H9 (cell line): ENCODE measurements around the gene PTGFR. TPM values are rescaled to one million over a fixed set of nuclear protein-coding genes. Genes with fewer than 3 reads are reported as not detected.

Experiments
- DNase-seq: peaks from one replicate; pipeline ENCODE4 v3.0.0-alpha.2; 2017
- H2AFZ ChIP-seq: one replicate; pipeline ENCODE4 v1.6.1; 2013; ENCODE audit warnings: mild to moderate bottlenecking, low read length, control low read depth, moderate library complexity
- H2AK5ac ChIP-seq: 2 replicates; pipeline ENCODE4 v1.6.1; 2013; ENCODE audit warnings: low read length, control low read depth, mixed read lengths; ENCODE audit not compliant: insufficient read length
- H2BK120ac ChIP-seq: one replicate; pipeline ENCODE4 v1.6.1; 2013; ENCODE audit warnings: low read depth, mild to moderate bottlenecking, low read length, control low read depth, inconsistent platforms; ENCODE audit not compliant: poor library complexity, severe bottlenecking
- H2BK12ac ChIP-seq: 2 replicates; pipeline ENCODE4 v1.6.1; 2013; ENCODE audit warnings: low read length, control low read depth, mixed read lengths, low read depth; ENCODE audit not compliant: insufficient read length
- H2BK15ac ChIP-seq: 2 replicates; pipeline ENCODE4 v1.6.1; 2013; ENCODE audit warnings: low read depth, low read length, control low read depth
- H2BK20ac ChIP-seq: one replicate; pipeline ENCODE4 v1.6.1; 2013; ENCODE audit warnings: low read depth, mild to moderate bottlenecking, low read length, control low read depth, inconsistent platforms; ENCODE audit not compliant: poor library complexity, severe bottlenecking
- H2BK5ac ChIP-seq: 2 replicates; pipeline ENCODE4 v1.6.1; 2013; ENCODE audit warnings: low read length, control low read depth, mixed read lengths; ENCODE audit not compliant: insufficient read length
- H3K14ac ChIP-seq: 2 replicates; pipeline ENCODE4 v1.6.1; 2013; ENCODE audit warnings: low read length, control low read depth; ENCODE audit not compliant: insufficient read depth
- H3K18ac ChIP-seq: 2 replicates; pipeline ENCODE4 v1.6.1; 2013; ENCODE audit warnings: low read depth, mild to moderate bottlenecking, mixed read lengths, low read length, control low read depth; ENCODE audit not compliant: insufficient read length
- H3K23ac ChIP-seq: 2 replicates; pipeline ENCODE4 v1.6.1; 2013; ENCODE audit warnings: low read length, control low read depth, mixed read lengths, low read depth; ENCODE audit not compliant: insufficient read length
- H3K23me2 ChIP-seq: 2 replicates; pipeline ENCODE4 v1.6.1; 2013; ENCODE audit warnings: low read depth, mild to moderate bottlenecking, mixed read lengths, low read length, control low read depth; ENCODE audit not compliant: insufficient read length, poor library complexity, severe bottlenecking
- H3K27ac ChIP-seq: 2 replicates; pipeline ENCODE4 v1.5.1; 2013; ENCODE audit warnings: low read length, control low read depth, mixed read lengths, low read depth; ENCODE audit not compliant: insufficient read length
- H3K27me3 ChIP-seq: 2 replicates; pipeline ENCODE4 v1.6.1; 2013; ENCODE audit warnings: low read length, control low read depth, inconsistent platforms; ENCODE audit not compliant: insufficient read depth
- H3K4ac ChIP-seq: 2 replicates; pipeline ENCODE4 v1.6.1; 2013; ENCODE audit warnings: low read depth, mild to moderate bottlenecking, control low read depth, inconsistent platforms, low read length, moderate library complexity
- H3K4me1 ChIP-seq: 2 replicates; pipeline ENCODE4 v1.6.1; 2013; ENCODE audit warnings: low read length, control low read depth, inconsistent platforms; ENCODE audit not compliant: insufficient read depth
- H3K4me2 ChIP-seq: 2 replicates; pipeline ENCODE4 v1.6.1; 2013; ENCODE audit warnings: low read length, control low read depth, mixed read lengths; ENCODE audit not compliant: insufficient read length, insufficient read depth
- H3K56ac ChIP-seq: 2 replicates; pipeline ENCODE4 v1.6.1; 2013; ENCODE audit warnings: low read depth, mild to moderate bottlenecking, mixed read lengths, low read length, control low read depth; ENCODE audit not compliant: insufficient read length
- H3K79me1 ChIP-seq: 2 replicates; pipeline ENCODE4 v1.6.1; 2013; ENCODE audit warnings: low read depth, mild to moderate bottlenecking, moderate library complexity, low read length, control low read depth, inconsistent platforms; ENCODE audit not compliant: insufficient read depth, poor library complexity, severe bottlenecking
- H3K79me2 ChIP-seq: 2 replicates; pipeline ENCODE4 v1.6.1; 2013; ENCODE audit warnings: low read length, control low read depth, inconsistent platforms; ENCODE audit not compliant: insufficient read depth
- H3K9ac ChIP-seq: 2 replicates; pipeline ENCODE4 v1.6.1; 2013; ENCODE audit warnings: low read length, control low read depth, mixed read lengths; ENCODE audit not compliant: insufficient read length; ENCODE audit errors: extremely low read depth
- H3K9me3 ChIP-seq: one replicate; pipeline ENCODE4 v1.6.1; 2013; ENCODE audit warnings: low read depth, low read length, inconsistent platforms; ENCODE audit not compliant: control insufficient read depth
- H3T11ph ChIP-seq: one replicate; pipeline ENCODE4 v1.6.1; 2013; ENCODE audit warnings: mild to moderate bottlenecking, low read length, control low read depth, inconsistent platforms
- H4K20me1 ChIP-seq: one replicate; pipeline ENCODE4 v1.6.1; 2013; ENCODE audit not compliant: control insufficient read depth, insufficient read length, insufficient read depth
- H4K5ac ChIP-seq: 2 replicates; pipeline ENCODE4 v1.6.1; 2013; ENCODE audit warnings: low read depth, mild to moderate bottlenecking, mixed read lengths, low read length, control low read depth; ENCODE audit not compliant: insufficient read length
- H4K8ac ChIP-seq: replicated peaks from 2 replicates; pipeline ENCODE4 v1.6.1; 2013; ENCODE audit warnings: low read length, control low read depth, mixed read lengths, low read depth; ENCODE audit not compliant: insufficient read length
- H4K91ac ChIP-seq: 2 replicates; pipeline ENCODE4 v1.6.1; 2013; ENCODE audit warnings: low read depth, mild to moderate bottlenecking, moderate library complexity, mixed read lengths, low read length, control low read depth; ENCODE audit not compliant: insufficient read length
- H3K27ac Mint-ChIP-seq, 3 experiments: 2 replicates in 2 of 3; 3 replicates in 1 of 3; pipeline ENCODE4 v1.8.0; 2020 to 2021; ENCODE audit warnings: mixed read lengths in 3 of 3, mild to moderate bottlenecking in 1 of 3, moderate library complexity in 1 of 3
- H3K27me3 Mint-ChIP-seq: 2 replicates; pipeline ENCODE4 v1.8.0; 2021; ENCODE audit warnings: low read depth, mild to moderate bottlenecking, moderate library complexity, mixed read lengths
- H3K36me3 Mint-ChIP-seq, 3 experiments: 2 replicates in 2 of 3; 3 replicates in 1 of 3; pipeline ENCODE4 v1.8.0; 2020 to 2021; ENCODE audit warnings: low read depth in 3 of 3, mixed read lengths in 3 of 3; ENCODE audit not compliant: insufficient read depth in 1 of 3
- H3K4me1 Mint-ChIP-seq, 2 experiments: 2 replicates each; pipeline ENCODE4 v1.8.0; 2020; ENCODE audit warnings: mixed read lengths in 2 of 2
- H3K4me3 Mint-ChIP-seq, 2 experiments: 2 replicates in 1 of 2; 3 replicates in 1 of 2; pipeline ENCODE4 v1.8.0; 2020 to 2021; ENCODE audit warnings: mild to moderate bottlenecking in 2 of 2, mixed read lengths in 2 of 2, moderate library complexity in 1 of 2
- H3K9me3 Mint-ChIP-seq, 2 experiments: 2 replicates in 1 of 2; 3 replicates in 1 of 2; pipeline ENCODE4 v1.8.0; 2020; ENCODE audit warnings: mild to moderate bottlenecking in 2 of 2, mixed read lengths in 2 of 2, moderate library complexity in 1 of 2
- WGBS: extraction: QIAGEN DNeasy Blood & Tissue Kit; methylation state at CpG from one replicate; pipeline ENCODE4 v1.1.7; 2013; ENCODE audit warnings: missing lambda C conversion rate, low lambda C conversion rate, mixed read lengths; ENCODE audit not compliant: insufficient read length; ENCODE audit errors: extremely low coverage; 5-methylcytosine and 5-hydroxymethylcytosine counted together
- total RNA-seq: library from RNA; stranded (reverse); gene quantifications from 2 replicates; pipeline ENCODE4 v1.2.1, GENCODE V29; 2021
- TF ChIP-seq, protein P1 (sequence below): fragments of 200-600 bp; sonication (generic); conservative IDR thresholded peaks from 3 replicates; pipeline ENCODE4 v1.8.0; 2021; ENCODE audit warnings: antibody characterized with exemption, mild to moderate bottlenecking

Gene PTGFR
- total RNA-seq, 1 experiment from 2014 or later = not detected

DNA sequence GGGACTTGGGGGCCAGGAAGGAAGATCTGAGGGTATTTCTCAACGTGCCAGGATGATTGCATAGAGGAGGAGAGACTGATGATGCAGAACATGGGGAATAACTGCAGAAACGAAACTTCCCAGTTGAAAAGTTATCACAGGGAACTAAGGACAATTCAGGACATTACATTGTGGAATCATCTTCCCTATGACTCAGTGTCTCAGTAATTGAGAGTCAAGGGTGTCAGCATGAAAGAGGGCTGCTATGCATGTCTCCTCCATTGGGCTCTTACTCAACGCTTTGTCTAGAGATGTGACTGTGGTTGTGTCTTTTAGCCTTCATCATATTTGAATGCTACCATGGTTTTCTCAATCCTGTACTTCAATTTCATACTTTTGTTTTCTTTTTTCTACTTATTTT is 48.9 kb upstream of the PTGFR start:
- H3K4me2 ChIP-seq = no peak overlapping the region
- no peak overlapping the region for H3K56ac ChIP-seq
- H4K20me1 ChIP-seq = no peaks in the 10 kb centered on the region
- H3K27ac Mint-ChIP-seq = no peak overlapping the region
- no peak overlapping the region for H3K4ac ChIP-seq
- no peak overlapping the region for H2BK15ac ChIP-seq
- H3K23ac ChIP-seq = no peak overlapping the region
- H2BK5ac ChIP-seq = no peak overlapping the region
- H2AK5ac ChIP-seq = no peak overlapping the region
- H3K36me3 Mint-ChIP-seq = 0 out of 7 replicates have a peak, but pooled peaks cover 0 to 6% (median 0%) of the 10 kb centered on the region in 3 experiments
- no peaks in the 10 kb centered on the region for H3K9me3 Mint-ChIP-seq
- H2BK120ac ChIP-seq = no peak overlapping the region
- TF ChIP-seq, protein P1, sequence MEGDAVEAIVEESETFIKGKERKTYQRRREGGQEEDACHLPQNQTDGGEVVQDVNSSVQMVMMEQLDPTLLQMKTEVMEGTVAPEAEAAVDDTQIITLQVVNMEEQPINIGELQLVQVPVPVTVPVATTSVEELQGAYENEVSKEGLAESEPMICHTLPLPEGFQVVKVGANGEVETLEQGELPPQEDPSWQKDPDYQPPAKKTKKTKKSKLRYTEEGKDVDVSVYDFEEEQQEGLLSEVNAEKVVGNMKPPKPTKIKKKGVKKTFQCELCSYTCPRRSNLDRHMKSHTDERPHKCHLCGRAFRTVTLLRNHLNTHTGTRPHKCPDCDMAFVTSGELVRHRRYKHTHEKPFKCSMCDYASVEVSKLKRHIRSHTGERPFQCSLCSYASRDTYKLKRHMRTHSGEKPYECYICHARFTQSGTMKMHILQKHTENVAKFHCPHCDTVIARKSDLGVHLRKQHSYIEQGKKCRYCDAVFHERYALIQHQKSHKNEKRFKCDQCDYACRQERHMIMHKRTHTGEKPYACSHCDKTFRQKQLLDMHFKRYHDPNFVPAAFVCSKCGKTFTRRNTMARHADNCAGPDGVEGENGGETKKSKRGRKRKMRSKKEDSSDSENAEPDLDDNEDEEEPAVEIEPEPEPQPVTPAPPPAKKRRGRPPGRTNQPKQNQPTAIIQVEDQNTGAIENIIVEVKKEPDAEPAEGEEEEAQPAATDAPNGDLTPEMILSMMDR = no peak
- no peak overlapping the region for H3K27ac ChIP-seq
- H3K4me1 Mint-ChIP-seq = peaks cover 5 to 10% of the 10 kb centered on the region in 2 experiments
- no peak overlapping the region for H3K14ac ChIP-seq
- H3K27me3 ChIP-seq = no peaks in the 10 kb centered on the region
- H3T11ph ChIP-seq = no peak overlapping the region
- no peaks in the 10 kb centered on the region for H3K79me1 ChIP-seq
- H4K8ac ChIP-seq = no peak overlapping the region
- no peak overlapping the region for H2AFZ ChIP-seq
- no peak overlapping the region for H3K4me3 Mint-ChIP-seq
- H4K91ac ChIP-seq = no peak overlapping the region
- WGBS = no CpG with 5 or more reads among the region's 3 CpGs
- H3K9me3 ChIP-seq = no peaks in the 10 kb centered on the region
- H3K18ac ChIP-seq = no peak overlapping the region
- peaks cover 3% of the 10 kb centered on the region; the same call in 1 of the 2 replicates for H3K4me1 ChIP-seq
- no peak overlapping the region for H2BK12ac ChIP-seq
- no peaks in the 10 kb centered on the region for H3K23me2 ChIP-seq
- H4K5ac ChIP-seq = no peak overlapping the region
- H3K79me2 ChIP-seq = no peaks in the 10 kb centered on the region
- DNase-seq = no peak
- no peak overlapping the region for H2BK20ac ChIP-seq
- no peaks in the 10 kb centered on the region for H3K27me3 Mint-ChIP-seq
- H3K9ac ChIP-seq = no peak overlapping the region
